NCI-H446 (cell line): Measurements from ENCODE around the gene PRSS33.

Source experiments
- DNase-seq, 2 experiments: peaks; one replicate each; lab custom pipeline; 2025; lab: John Stamatoyannopoulos, UW

PRSS33 gene

DNA sequence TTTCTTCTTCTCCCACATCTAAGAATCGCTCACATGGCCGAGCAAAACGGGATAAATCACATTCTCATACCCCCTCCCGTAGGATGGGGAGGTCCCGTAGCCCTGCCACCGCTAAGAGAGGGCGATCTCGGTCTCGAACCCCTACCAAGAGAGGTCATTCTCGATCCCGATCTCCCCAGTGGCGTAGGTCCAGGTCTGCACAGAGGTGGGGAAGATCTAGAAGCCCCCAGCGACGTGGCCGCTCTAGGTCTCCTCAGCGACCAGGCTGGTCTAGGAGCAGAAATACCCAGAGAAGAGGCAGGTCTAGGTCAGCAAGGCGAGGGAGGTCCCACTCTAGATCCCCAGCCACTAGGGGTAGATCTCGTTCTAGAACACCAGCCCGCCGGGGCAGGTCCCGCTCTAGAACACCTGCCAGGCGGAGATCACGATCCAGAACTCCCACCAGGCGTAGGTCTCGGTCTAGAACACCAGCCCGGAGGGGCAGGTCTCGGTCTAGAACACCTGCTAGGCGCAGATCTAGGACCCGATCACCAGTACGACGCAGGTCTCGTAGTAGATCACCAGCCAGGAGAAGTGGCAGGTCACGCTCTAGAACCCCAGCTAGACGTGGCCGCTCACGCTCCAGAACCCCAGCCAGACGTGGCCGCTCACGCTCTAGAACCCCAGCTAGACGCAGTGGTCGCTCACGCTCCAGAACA is 25.3 kb downstream of the PRSS33 start:
- no peak for DNase-seq

DNA sequence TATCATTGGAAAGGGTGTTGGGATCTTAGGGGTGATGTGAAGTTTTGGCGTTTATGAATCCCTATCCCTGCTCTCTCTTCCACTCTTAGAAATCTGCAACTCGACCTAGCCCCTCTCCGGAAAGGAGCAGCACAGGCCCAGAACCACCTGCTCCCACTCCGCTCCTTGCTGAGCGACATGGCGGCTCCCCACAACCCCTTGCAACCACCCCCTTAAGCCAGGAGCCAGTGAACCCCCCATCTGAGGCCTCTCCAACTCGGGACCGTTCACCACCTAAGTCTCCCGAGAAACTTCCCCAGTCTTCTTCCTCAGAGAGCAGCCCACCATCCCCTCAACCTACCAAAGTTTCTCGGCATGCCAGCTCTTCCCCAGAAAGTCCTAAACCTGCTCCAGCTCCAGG is 25.9 kb downstream of the PRSS33 start:
- no peak for DNase-seq

DNA sequence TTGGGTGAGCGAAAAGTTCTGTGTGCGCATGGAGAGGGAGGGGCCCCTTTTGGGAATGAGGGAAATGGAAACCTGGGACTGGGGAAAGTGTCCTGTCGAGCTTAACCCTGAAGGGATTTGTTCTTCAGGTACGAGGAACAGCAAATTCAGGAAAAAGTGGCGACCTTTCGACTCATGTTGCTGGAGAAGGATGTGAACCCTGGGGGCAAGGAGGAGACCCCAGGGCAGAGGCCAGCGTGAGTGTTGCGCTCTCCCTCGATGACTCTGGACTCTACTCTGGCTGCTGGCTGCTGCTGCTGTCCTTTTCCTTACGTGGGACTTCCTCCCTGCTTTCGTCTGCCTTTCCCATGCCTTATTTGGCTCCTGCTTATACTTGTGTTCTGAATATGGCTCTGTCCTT is 30.0 kb downstream of the PRSS33 start:
- no peak for DNase-seq

DNA sequence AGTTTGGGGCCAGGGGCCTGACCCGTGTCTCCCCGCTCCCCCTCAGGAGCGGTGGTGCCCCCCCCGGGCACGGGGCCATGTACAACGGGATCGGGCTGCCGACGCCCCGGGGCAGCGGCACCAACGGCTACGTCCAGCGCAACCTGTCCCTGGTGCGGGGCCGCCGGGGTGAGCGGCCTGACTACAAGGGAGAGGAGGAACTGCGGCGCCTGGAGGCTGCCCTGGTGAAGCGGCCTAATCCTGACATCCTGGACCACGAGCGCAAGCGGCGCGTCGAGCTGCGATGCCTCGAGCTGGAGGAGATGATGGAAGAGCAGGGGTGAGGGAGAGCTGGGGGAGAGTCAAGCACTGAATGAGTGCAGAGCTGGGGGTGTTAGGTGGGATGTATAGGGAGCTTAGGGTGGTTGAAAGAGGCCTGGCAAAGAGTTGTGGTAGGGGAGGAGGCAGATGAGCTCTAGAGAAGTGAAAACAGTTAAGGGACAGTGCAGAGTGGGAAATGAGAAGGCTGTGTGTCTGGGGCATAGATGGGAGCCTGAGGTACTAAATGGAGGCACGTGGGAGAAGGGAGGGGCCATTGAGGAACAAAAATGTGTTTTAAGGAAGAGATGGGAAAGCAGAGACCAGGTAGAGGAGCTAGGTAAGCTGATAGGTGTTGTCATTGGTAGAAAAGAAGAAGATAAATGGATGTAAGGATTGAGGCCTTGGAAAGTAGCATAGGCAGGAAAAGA is 30.9 kb downstream of the PRSS33 start:
- no peak for DNase-seq

DNA sequence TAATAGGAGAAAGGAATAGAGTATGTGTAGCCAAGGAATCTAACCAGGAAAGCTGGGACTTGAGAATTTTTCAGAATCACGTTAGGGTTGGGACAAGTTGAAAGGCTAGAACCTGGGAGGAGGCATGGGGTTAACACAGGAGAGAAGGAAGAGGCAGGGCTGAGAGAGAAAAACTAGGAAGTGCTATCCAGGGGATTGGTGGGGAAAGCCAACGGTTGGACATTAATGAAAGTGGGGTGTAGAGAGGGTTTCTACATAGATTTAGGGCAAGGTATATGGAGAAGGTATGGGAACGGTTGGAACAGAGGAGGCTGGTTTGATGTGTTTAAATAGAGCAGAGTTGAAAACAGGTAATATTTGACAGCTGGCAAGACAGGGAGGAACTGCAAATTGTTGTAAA is 32.2 kb downstream of the PRSS33 start:
- DNase-seq: no peak

DNA sequence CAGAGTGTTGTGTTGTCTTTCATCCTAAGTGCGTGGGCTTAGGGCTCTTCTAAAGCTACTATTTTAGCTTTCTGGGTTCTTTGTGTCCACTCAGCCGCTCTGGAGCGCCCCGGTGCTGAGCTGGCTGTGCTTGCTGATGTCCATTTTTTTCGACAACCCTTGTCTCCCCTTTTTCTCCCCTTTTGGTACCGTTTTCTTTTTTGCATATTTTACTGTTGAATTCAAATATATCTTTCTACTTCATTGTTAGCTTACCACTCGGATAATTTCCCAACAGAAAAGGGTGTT is 33.7 kb downstream of the PRSS33 start:
- no peak for DNase-seq

DNA sequence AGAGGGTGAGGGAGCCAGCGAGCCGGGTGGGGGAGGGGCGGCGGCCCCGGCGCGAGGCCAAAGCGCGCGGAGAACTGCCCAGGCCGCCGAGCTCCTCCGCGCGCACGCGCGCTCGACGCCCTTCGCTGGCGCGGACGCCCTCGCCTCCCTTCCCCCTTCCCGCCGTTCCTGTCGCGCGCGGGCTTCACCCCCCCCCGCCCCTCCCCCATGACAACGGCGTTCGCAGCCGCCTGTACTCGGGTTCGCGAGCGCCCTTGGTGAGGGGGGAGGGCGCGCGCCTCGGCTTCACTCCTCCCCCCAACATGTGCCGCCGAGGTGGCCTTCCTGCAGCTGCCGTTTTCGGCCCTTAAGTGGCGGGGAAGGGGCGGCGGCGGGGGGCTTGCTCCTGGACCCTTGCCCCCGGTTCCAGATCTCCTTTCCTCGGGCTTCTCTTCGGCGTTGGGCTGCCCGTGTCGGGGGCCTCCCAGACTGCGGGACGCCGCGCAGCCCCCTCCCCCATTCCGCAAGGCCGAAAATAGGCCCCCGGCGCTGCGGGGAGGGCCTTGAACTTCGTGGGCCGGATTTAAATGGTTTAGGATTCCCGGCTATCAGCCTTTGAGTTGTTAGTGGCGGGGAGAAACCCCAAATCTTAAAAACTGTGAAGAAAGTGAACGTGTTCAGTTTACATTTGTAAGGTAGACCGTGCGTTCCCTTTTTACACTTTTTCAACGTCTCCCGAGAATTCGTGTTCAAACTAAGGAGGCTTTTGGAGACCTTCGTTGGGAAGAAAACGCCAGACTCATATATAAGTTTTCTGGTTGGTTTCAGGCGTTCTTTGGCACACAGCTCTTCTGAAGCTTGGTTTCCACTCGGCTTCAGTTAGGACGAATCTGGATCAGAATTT is 34.3 kb downstream of the PRSS33 start:
- peak; percentile 63 to 88 for DNase-seq

DNA sequence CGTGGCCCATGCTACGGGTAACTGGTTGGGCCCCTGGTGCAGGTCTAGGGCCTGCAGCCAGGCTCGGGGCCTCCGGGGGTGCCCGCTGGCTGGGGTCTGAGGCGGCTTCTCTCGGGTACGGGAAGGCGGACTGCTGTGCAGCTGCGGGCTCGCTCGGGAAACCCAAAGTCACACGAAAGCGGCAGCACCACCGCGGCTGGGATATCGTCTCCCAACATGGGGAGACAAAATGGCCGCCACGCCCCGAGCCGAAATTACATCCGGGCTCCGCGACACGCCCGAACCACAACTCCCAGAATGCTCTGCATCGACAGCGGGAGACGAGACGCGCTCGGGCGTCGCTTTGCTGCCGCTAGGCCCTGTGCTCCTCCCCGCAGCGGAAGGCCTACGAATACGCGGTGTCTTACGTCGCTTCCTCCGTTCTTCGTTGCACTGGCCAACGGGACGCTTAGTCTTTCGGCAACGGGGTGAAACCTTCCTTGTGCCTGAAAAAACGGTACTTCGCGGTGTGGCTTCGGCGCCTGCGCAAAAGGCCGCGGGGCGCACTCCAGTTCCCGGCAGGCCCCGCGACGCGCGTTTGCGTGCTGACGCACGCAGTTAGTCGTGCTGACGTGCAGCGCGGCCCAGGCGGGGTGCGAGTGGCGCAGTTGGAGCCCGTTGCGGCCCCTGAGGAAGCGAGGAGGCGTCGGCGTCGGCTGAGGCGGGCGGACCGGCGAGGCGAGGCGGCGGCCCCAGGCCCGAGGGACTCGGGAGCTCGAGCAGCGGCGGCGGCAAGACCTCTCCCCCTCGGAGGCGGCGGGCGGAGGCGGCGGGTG is 35.1 kb downstream of the PRSS33 start, which contains the start of gene SRRM2:
SRRM2 (plus strand) TSS at position 604 of the 815 bp plus-strand sequence. CDS start 3,727 bp downstream, outside the sequence.
- DNase-seq: peak; percentile 95 to 97

- DNase-seq: peak; percentile 87 to 89
These were observed 35.8 kb downstream of the PRSS33 start for GRCh38 chr16:2751577-2752034.

DNA sequence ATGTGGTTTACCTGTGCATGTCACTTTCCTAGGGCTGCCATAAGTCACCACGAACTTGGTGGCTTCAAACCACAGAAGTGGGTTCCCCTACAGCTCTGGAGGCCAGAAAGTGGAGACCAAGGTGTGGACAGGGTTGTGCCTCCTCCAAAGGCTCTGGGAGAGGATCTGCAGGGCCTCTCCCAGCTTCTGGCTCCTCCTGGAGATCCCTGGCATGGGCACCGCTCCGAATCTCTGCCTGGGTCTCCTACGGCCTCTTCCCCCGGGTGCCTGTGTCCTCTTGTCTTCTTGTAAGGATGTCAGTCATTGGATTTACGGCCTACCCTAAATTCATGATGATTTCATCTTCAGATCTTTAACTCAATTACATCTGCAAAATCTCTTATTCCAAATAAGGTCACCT is 37.4 kb downstream of the PRSS33 start:
- DNase-seq: no peak

DNA sequence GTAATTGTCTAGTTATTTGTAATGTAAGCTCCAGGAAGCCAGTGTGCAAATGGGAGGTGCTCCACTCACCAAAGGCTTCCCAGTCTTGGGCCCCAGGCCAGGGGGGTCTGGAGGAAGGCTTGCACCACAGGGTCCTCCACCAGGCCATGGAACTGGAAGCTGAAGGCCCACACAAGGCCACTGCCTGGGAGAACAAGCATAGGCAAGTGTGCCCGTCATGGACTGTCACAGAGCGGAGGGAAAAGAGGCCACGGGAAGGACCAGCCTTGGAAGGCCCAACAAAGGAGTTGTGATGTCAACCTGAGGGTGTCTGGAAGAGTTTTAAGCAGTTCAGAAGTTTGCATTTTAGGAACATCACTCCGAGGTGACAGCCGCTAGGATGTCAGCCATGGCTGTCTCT is 37.9 kb downstream of the PRSS33 start:
- no peak for DNase-seq

DNA sequence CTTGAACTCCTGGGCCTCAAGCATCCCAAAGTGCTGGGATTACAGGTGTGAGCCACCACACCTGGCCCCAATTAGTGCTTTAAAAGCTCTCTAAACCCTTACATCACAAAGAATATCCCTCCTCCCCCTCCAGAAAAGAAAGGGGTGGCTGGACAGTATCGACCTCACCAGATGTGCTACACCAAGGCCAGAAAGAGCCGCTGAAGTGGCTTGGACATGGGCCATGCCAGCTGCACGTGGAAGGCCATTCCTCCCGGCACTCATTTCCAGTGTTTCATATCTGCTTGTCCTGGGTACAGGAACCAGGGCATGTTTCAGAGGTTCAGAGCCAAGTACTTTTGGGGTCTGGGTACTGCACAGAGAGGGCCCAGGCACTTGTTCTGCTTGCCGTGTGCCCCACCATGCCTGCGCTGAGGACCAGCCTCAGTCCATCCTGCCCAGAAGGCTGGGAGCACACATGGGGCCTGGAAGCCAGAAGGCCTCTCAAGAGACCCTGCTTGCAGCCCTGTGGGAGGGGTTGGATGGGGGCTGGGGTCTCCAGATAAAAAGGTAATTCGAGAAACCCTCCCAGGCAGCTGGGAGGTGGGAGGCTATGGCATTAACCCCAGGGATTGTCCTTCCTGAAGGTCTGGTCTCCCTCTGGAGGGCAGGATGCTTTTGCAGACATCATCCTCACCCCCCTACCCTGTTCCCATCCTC is 38.5 kb downstream of the PRSS33 start:
- no peak for DNase-seq

- no peak for DNase-seq
These were observed 41.4 kb downstream of the PRSS33 start for GRCh38 chr16:2745961-2746360.

DNA sequence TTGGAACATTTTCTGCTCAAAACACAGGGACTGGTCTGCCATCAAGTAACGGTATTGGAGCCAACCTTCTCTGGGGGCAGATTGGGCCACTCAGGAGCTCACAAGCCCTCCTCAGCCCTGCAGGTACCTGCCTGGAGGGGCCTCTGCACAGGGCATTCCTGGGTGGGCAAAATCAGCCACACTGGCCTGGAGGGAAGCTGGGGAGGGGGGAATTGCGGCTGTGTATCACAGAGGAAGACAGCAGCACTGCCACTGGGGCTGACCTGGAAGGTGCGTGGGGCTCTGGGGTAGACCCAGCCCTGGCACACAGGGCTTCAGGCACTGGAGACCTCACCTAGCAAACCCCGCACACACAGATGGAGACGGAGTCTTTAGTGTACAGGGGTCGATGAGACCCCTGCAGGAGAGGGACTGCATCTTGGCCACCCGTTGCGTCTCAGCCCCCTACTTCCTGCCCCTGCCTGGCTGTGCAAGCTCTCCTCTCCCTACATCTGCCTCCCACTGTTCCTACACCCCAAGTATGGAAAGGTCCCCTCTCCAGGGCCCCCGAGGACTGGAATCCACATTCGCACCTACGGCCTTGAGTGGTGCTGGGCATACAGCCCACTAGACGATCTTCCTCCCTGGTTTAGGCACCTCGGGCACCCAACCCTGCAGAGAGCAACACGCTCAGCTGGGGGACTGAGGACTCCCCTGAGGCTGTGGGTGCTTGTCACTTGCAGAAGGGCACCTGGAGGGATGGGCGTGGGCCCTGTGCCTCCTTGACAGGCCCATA is 42.1 kb downstream of the PRSS33 start:
- no peak for DNase-seq

DNA sequence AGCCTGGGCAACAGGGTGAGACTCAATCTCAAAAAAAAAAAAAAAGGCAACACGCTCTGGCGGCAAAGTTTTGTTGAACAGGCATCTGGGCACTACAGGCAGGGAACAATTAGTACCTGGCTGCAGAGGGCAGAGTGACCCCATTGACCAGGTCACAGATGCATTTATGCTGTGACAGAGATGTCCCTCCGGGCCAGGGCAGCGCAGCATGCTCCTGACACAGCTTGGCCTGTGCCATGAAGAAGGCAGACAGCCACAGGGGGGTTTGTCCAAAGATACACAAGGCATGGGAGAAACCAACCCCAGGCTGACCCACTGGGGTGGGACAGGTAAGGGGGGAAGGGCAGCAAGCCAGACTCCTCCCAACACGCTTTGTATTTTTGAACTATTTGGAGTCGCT is 42.6 kb downstream of the PRSS33 start:
- no peak for DNase-seq

DNA sequence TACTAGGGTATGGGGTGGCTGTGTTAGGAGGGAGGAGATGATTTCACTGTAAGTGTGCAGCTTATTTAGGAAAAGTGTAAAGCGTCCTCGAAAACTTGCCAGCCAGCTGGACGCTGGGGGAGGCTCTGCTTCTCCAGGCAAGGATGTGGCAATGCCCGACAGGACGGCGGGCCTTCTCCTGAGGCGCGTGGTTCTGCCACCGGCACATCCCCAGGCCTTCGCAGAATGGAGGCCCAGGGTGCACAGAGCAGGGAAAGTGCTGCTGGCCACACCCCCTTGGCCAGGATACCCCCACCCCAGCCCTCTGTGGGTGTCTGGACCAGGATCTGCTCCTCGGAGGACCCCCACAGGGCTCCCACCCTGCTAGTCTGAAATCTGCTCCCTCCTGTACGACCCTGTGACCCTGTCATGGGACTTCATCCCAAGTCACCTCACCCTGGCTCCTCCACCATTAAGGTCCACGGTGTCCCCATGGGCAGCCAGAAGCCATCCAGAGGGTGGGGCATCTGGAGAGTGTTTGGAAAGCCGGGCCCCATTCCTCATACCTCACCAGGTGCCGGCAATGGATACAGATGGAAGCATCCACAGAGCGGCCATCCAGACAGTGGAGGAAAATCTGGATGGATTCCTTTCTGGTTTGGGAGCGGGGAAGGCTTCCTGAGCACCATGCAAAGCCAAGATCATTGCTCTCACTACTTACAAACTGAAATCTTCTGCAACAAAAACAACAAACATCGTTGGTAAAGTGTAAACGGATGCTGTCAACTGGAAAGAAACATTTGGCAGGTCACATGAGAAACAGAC is 44.2 kb downstream of the PRSS33 start:
- DNase-seq: no peak

GRCh38 chr16:2742323-2743006 is 44.9 kb downstream of the PRSS33 start:
- DNase-seq: no peak

GRCh38 chr16:2741168-2741567 is 46.2 kb downstream of the PRSS33 start:
- no peak for DNase-seq

DNA sequence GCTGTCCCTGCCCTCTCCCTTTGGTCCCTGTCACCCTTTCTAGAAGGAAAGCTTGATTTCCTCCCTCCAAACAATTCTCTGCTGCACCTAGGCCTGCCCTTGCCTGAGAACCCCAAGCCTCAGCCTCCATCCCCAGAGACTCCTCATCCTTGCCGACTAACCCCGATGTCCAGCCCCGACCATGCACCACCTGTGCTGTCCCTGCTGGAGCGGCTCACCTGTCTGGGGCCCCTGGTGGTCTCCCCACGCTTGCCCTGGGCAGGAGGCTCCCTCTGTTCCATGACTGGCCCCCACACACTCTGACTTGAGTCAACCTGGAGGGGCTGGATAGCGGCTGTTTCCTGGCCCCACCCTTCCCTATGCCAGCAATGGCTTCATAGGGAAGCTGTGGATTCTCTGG is 46.9 kb downstream of the PRSS33 start:
- DNase-seq: no peak
